ENCODE measurements around the gene UBE2R2. TPM values are rescaled to one million over a fixed set of nuclear protein-coding genes. Genes with fewer than 3 reads are reported as not detected.
"Not testable (repeated sequence)": the region's sequence is repeated elsewhere in the genome, so short reads cannot be mapped to it uniquely, and the experiment has no call there.

Gene UBE2R2
- 10 to 100 TPM; 44.4 to 50.1 TPM for total RNA-seq

DNA sequence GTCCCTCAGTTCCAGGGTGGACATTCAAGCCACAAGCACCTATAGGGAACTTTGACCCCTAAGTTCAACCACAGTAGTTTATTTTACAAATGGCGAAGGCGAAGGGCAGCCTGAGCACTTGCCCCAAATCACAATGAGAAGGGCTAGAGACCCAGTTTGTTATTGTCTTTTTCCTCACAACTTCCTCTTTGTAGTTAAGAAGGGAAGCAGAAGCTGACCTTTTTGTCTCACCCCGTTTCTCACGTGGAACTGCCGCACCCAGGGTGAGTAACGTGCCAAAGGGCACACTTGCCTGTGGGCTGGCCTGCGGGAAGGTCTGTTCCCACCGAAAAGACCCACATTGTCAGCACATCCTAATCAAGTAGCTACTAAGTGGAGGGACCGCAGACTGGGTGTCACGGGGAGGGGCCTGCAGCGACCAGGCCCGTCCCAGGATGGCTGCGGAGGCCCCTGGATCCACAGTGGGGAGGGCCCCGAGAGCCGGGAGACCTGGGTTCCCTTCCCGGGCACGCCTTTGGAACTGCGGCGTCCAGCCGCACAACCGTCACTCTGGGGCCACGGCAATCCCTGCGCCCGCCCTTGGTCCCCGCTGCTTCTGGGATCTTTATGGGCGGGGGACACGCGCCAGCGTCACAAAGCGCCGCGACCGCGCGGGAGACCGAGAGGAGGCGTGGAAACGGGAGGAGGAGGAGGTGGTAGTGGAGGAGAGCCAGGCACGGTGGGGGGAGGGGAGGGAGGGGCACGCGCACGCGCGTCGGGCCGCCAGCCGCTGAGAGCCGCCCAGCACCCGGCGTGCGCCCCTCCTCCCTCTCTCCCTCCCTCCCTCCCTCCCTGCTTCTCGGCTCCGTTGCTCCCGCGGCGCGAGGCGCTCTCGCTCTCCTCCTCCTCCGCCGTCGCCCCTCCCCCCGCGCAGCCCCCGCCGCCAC is at the start of gene UBE2R2:
TSS of gene UBE2R2 (plus strand) at position 834 of the 926 bp plus-strand sequence. CDS start 598 bp downstream, outside the sequence.
- no peaks in the 10 kb centered on the region for H3K9me3 Mint-ChIP-seq
- peak; percentile 80 to 87 for ATAC-seq
- peaks cover 9 to 16% of the 10 kb centered on the region in 2 donors for H3K36me3 Mint-ChIP-seq
- H3K27ac Mint-ChIP-seq, result peak within 1 kb of the TSS; percentile 84 to 98
- DNase-seq (ENCODE audit: low spot score in 2 of 2), result peak; percentile 84 to 93

- DNase-seq (ENCODE audit: low spot score in 2 of 2); H3K27ac Mint-ChIP-seq; H3K36me3 Mint-ChIP-seq; H3K9me3 Mint-ChIP-seq: not testable (repeated sequence)
- ATAC-seq, result peak in 1 of 2 donors; percentile 40
Observed at GRCh38 chr9:33770156-33770880, 46.6 kb upstream of the UBE2R2 start.

DNA sequence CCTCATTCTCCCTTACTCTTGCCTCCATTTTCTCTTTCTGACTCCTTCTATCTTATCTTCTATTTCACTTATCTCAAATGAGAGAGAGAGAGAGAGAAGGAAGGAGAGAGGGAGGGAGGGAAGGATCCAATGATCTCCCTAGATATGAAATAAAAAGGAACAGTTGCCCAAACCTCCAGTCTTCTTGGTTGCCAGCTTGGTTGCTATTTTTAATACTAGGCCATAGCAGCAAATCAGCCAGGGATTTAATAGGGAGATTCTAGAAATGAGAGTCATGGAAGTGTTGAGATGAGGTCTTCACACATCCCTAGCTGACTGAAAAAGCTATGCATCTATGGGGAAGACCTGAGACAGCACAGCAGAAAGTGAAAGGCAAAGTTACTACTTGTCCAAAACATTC is 43.8 kb upstream of the UBE2R2 start:
- not testable (repeated sequence) for H3K9me3 Mint-ChIP-seq; DNase-seq (ENCODE audit: low spot score in 2 of 2); H3K36me3 Mint-ChIP-seq; ATAC-seq
- peak overlapping the region in 1 of 2 donors; percentile 4 for H3K27ac Mint-ChIP-seq

DNA sequence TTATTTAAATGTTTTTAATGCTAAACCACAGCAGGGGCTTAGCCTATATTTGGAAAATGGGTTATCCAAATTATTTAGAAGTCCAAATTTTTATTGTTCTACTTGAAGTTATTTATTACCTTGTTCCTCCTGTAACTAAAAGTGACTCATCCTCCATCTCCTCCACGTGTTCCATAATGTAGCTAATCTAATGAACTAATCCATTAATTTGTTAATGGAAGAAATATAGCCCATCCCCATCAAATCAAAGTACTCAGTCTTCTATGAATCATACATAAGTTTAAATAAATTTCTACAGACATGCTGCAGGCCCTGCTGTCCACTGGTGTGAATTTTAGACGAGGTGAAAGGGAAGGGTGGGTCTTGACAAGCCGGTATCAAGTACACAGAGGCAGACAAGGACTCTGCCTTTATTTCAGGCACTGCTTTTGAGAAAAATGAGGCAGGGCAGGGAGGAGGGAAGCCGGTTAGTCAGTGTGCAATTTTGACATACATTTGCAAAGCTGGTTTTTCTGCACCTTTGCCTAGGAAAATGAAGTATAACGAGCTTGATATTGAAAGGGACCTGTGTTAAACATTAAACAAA is 42.8 kb upstream of the UBE2R2 start:
- DNase-seq (ENCODE audit: low spot score in 2 of 2); H3K27ac Mint-ChIP-seq; ATAC-seq; H3K36me3 Mint-ChIP-seq; H3K9me3 Mint-ChIP-seq: not testable (repeated sequence)

DNA sequence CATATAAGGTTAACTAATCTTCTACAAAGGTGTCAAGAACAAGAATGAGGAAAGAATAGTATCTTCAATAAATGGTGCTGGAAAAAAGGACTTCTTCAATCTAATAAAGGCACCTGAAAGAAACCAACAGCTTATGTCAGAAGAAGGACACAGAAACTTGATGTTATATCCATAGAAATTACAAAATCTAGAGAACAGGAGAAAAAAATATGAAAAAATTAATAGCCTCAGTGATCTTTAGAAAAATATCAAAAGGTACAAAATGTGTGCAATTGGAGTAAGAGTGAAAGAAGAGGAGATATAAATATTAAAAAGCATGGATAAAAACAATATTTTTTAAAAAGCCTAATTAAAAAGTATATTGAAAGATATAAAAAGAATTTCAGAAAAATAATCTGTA is 40.4 kb upstream of the UBE2R2 start:
- DNase-seq (ENCODE audit: low spot score in 2 of 2) (no peak), ATAC-seq (no peak)
- Mint-ChIP-seq H3K36me3 (no peaks in the 10 kb centered on the region), H3K9me3 (no peaks in the 10 kb centered on the region), H3K27ac (no peak overlapping the region)

- peak in 1 of 2 donors; percentile 49 for DNase-seq (ENCODE audit: low spot score in 2 of 2)
- no peaks in the 10 kb centered on the region for H3K36me3 Mint-ChIP-seq
- H3K27ac Mint-ChIP-seq, result no peak overlapping the region
- no peaks in the 10 kb centered on the region for H3K9me3 Mint-ChIP-seq
- peak; percentile 86 to 87 for ATAC-seq
Observed at GRCh38 chr9:33778700-33779351, 38.1 kb upstream of the UBE2R2 start.

GRCh38 chr9:33780276-33780675 is 36.7 kb upstream of the UBE2R2 start:
- H3K27ac Mint-ChIP-seq, result no peak overlapping the region
- H3K9me3 Mint-ChIP-seq, result no peaks in the 10 kb centered on the region
- H3K36me3 Mint-ChIP-seq, result no peaks in the 10 kb centered on the region
- no peak for ATAC-seq
- no peak for DNase-seq (ENCODE audit: low spot score in 2 of 2)

DNA sequence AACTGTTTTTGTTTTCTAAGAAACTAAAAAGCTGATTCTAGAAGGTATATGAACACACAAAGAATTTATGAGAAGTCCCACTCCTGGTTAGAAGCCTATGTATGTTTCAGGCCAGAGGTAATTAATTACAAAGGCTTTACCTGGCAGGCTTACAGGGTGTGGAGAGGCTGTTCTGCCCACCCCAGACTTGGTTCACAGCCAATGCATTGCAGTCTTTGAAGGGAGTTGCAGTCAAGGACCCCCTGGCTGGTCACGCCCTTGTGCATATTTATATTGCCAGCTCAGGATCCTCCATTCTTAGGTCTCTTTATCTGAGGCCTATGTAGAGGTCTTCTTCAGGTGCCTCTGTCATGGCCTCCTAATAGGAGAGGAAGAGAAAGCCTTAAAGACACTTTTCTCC is 35.2 kb upstream of the UBE2R2 start:
- Mint-ChIP-seq H3K36me3 (no peaks in the 10 kb centered on the region), H3K9me3 (no peaks in the 10 kb centered on the region), H3K27ac (no peak overlapping the region)
- ATAC-seq, result no peak
- DNase-seq (ENCODE audit: low spot score in 2 of 2), result no peak

- H3K36me3 Mint-ChIP-seq, result no peaks in the 10 kb centered on the region
- H3K9me3 Mint-ChIP-seq, result no peaks in the 10 kb centered on the region
- DNase-seq (ENCODE audit: low spot score in 2 of 2), result no peak
- no peak overlapping the region for H3K27ac Mint-ChIP-seq
- ATAC-seq, result no peak
Observed at GRCh38 chr9:33782395-33783152, 34.4 kb upstream of the UBE2R2 start.

DNA sequence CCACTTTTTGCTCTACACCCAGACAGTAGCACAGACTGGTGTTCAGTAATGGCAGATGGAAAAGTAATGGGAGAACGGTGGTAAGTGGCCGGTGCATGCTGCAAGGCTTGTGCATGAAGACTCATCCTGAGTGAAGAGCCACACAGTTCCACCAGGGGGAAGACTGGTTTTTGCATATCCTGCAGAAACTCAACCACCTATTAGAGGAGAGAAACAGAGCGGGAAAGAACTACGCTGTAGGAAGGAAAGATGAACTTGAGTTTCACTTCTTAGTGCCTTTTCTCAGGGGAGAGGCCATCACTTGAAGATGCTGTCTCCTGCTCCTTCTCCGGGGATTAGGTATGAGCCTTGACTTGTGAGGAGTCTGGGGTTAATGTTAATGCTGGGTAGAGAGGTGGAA is 31.0 kb upstream of the UBE2R2 start:
- ATAC-seq, result no peak
- no peaks in the 10 kb centered on the region for H3K9me3 Mint-ChIP-seq

DNA sequence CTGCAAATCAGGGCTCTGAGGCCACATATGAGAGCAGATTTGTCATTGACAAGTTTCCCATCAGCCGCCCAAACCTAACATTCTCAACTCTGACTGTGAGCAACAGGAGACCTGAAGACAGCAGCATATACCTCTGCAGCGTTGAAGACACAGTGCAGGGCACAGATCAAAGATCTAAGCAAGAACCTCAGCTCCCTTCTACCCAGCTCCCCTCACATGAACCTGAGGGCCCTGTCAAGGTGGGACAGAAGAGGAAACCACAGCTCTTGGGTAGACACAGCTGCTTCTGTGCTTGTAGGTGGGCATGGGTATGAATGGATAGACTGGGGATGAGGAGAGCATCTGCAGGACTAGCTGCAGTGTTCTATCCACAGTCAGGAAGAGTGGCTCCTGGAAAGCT is 30.3 kb upstream of the UBE2R2 start:
- no peaks in the 10 kb centered on the region for H3K36me3 Mint-ChIP-seq
- no peak for DNase-seq (ENCODE audit: low spot score in 2 of 2)
- no peak for ATAC-seq
- no peaks in the 10 kb centered on the region for H3K9me3 Mint-ChIP-seq
- H3K27ac Mint-ChIP-seq, result no peak overlapping the region

More for the DNA sequence above, 31.0 kb upstream of the UBE2R2 start:
- Mint-ChIP-seq H3K36me3 (no peaks in the 10 kb centered on the region), H3K27ac (no peak overlapping the region)
- no peak for DNase-seq (ENCODE audit: low spot score in 2 of 2)

DNA sequence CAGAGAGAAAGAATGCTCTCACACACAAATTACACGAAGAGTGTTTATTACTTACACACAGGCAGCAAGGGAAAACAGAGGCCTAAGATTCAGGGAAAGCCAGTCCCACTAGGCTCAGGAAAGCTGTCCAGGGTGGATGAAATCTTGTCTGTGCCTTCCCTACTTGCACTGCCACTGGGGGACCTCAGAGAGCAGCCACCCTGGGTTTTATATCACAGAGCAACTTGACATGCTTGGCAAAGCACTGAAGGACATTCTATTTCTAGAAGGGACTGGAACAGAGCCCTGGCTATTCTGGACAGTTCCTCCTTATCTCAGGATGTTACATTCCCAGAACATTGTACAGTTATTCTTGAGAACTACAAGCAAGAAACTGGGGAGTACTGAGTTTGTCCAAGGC is 29.1 kb upstream of the UBE2R2 start:
- H3K9me3 Mint-ChIP-seq, result no peaks in the 10 kb centered on the region
- no peak overlapping the region for H3K27ac Mint-ChIP-seq
- no peak for ATAC-seq
- no peak for DNase-seq (ENCODE audit: low spot score in 2 of 2)
- H3K36me3 Mint-ChIP-seq, result no peaks in the 10 kb centered on the region

DNA sequence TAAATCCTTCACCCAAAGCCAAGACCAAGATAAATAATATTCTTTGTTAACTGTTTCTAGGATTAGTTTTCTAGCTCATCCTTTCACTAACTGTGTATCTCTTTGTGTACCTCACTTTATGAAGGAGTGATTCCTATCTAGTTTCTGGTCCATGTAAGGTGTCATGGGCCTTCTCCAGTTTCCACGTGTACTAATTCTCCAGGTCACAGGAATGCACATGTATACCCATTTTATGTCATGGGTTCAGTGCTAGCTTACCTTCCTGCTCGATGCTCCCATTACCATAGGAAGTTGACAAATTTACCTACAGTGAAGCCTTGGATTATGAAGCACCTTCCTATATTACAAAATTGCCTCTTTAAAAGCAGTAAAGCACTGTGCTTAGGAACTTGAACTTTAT is 27.5 kb upstream of the UBE2R2 start:
- not testable (repeated sequence) for H3K9me3 Mint-ChIP-seq; H3K36me3 Mint-ChIP-seq; H3K27ac Mint-ChIP-seq; ATAC-seq; DNase-seq (ENCODE audit: low spot score in 2 of 2)

- DNase-seq (ENCODE audit: low spot score in 2 of 2) (no peak), ATAC-seq (no peak)
- Mint-ChIP-seq H3K36me3 (no peaks in the 10 kb centered on the region), H3K9me3 (no peaks in the 10 kb centered on the region), H3K27ac (no peak overlapping the region)
Observed at GRCh38 chr9:33791117-33791516, 25.8 kb upstream of the UBE2R2 start.

- not testable (repeated sequence) for H3K36me3 Mint-ChIP-seq; DNase-seq (ENCODE audit: low spot score in 2 of 2); H3K27ac Mint-ChIP-seq; H3K9me3 Mint-ChIP-seq; ATAC-seq
Observed at GRCh38 chr9:33793496-33793895, 23.5 kb upstream of the UBE2R2 start.

DNA sequence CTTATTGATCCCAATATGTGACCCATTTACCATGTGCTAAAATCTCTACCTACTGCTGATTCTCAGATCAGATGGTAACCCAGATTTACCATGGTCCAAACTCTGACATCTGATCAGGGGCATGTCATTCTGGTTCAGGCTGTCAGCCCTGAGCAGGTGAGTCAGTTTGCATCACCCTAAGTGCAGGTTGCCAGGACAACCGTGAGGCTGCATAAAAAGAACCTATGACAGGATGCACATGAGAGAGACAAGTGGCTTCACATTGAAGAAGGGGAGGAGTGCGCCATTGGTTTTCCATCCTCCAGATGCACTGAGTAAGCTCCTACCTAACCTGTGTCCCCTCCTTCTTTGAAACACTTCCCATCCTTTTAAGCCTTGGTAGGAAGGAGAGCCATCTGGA is 22.4 kb upstream of the UBE2R2 start:
- no peaks in the 10 kb centered on the region for H3K9me3 Mint-ChIP-seq
- DNase-seq (ENCODE audit: low spot score in 2 of 2), result no peak
- peak; percentile 70 to 80 for ATAC-seq
- H3K27ac Mint-ChIP-seq, result no peak overlapping the region
- no peaks in the 10 kb centered on the region for H3K36me3 Mint-ChIP-seq
